ENCODE measurements around the gene OPCML.

The OPCML gene

DNA sequence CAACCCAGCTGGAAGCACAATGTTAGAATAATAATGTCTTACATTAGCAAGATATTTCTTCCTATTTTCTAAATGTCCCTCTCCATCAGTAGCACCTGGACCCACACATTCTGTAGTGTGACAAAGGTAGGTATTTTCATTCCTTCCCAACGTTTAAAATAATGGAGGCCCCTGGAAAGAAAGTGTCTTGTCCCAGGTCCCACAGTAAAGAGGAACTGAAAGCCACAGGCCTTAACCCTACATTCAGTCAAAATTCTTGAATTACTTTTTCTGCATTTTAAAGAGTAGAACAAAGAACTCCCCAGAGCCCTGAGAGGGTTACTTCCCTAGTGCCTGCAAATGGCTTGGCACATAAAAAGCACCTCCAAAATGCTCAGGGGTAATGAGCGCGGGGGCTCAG lies 26.3 kb downstream of the OPCML start:
- in situ Hi-C loops (cut with HindIII; ENCODE audit: low sequenced_read_pairs) = no loop called here

DNA sequence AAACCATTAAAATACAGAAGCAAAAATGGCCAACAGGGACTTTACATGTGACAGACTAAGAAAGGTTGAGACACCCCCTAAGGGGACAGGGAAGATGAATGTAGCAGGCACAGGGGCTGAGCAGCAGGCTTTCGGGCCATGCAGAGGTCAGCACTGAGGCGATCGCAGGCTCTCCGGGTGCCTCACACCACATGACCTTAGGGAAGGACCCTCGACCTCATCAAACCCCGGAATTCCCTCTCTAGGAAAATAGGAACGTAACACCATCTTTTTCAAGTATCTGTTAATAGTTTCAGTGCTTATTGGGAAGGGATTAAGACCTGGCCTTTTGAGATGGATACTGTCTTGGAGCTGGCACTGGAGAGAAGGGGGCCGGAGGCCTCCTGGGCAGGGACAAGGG lies 27.4 kb downstream of the OPCML start:
- in situ Hi-C loops (cut with HindIII; ENCODE audit: low sequenced_read_pairs) = no loop called here

DNA sequence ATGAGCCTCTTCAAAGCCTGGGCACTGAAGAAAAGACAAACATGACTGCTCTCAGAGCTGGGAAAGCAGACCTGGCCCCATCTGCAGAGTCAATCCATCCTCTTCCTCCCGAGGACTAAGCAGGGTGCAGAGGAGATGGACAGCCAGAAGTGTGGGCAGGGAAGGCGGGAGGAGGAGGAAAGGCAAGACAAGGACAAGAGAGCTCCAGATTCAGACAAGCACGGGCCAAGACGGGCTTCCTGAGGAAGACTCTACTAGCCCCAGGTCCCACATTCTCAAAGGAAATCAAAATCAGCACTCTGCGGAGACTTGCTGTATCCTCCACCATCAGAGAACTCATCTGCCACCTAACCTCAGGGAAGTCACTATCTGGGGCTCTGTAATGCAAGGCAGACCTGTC lies 28.5 kb downstream of the OPCML start:
- in situ Hi-C loops (cut with HindIII; ENCODE audit: low sequenced_read_pairs) = no loop called here

DNA sequence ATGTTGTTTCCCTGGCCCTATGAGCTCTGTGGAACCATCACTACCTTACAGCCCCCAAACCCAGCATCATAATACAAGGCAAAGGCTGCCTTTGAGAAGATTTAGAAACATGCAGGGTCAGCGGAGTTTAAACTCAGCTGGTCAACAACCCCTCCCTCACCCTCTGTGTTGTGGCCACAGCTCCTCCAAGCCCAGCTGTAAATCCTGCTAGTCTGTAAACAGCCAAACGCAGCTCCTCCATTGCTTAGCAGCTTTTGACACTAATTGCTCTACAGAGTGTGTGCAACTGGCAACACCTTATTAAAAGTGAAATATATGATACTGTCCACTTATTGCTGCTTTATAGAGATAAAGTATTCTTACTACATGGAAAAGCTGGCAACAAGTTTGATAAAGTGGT lies 29.1 kb downstream of the OPCML start:
- in situ Hi-C loops (cut with HindIII; ENCODE audit: low sequenced_read_pairs) = no loop called here

DNA sequence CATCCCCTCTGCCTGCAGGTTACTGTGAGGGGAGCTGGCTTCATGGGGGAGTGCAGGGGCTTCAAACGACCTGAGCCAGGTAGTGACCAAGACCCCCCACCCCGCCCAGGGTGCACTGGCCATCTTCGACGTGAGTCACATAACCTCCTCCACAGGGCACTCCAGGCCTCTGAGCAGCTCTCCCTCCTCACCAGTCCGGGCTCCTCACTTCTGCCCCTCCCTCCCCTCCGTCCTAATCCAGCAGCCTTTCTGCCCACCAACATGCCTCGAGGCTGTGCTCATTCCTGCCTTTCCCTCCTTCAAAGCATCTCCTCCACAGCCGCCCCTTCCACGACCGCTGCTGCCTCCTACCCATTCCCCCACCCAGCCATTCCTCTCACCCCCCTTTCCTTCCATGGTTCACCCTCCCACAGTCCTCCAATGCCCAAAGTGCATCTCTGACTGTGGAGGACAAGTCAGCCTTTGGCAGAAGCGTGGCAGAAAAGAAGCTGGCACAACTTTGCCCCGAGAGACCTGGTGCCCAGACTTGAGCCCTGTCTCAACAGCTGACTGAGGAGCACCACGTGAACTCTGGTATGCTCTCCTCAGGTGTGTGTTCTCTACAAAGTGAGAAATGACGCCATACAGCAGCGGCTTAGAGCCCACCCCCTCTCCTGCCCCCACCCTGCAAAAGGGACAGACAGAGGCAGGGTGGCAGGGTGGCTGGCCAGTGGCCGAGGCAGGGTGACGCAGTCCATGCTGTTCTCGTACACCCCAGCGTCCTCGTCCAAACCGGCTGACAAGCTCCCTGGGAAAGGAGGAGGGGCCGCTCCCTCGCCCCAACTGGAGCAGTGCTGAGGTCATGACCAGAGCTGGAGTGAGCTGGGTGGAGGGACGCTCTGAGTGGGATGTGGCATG lies 30.4 kb downstream of the OPCML start:
- in situ Hi-C loops (cut with HindIII; ENCODE audit: low sequenced_read_pairs) = no loop called here

DNA sequence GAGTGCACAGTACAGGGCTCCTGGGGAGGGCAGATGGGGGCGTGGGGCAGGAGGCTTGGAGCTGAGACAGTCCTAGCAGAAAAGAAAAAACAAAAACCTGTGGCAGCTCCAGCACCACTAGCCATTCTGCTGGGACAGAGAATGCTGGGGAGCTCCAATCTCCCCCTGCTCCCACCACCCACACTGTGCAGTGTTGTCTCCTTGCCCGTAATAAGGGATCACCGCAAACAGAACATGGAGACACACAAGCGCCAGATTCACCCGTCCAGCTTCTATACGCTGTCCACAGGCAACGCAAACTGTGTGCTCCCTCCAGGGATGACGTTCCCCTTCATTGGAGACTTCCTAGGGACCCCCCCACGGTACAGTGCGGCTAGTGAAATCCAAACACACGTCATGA lies 31.4 kb downstream of the OPCML start:
- in situ Hi-C loops (cut with HindIII; ENCODE audit: low sequenced_read_pairs) = no loop called here

DNA sequence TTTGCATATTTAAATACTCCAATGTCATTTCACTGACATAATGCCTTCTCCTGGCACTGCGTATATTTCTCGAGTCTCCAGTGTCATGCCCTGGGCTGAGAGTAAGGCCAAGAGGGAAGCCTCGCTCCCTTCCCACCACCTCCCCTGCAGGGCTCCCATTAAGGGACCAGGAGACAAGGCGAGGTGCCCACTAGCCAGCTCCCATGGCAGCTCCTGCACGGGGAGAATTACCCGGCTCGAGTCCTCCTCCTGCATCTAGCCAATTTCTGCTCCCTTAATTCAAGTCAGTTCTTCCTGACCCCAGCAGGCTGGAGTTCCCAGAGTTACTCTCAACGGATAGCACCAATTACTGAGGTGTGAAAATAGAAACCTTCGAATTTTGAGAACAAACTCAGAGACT lies 31.9 kb downstream of the OPCML start:
- in situ Hi-C loops (cut with HindIII; ENCODE audit: low sequenced_read_pairs) = no loop called here

DNA sequence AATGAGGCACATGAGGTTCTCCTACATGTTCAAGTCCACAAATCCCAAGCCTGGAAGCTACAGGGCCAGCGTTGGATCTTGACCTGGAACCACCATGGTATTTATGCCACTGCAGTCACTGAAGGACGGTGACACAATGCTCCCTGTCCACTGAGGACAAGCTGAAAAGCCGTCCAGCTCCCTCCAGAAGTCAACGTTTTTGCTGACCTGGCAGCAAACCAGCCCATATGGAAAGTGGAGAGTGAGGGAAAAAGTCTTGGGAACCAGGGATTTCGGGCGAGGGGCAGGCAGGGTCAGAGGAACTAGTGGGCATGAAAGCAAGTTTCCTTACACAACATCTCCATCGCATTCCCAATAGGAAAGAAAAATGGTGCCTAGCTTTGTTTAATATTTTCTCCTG lies 33.3 kb downstream of the OPCML start:
- in situ Hi-C loops (cut with HindIII; ENCODE audit: low sequenced_read_pairs) = no loop called here

DNA sequence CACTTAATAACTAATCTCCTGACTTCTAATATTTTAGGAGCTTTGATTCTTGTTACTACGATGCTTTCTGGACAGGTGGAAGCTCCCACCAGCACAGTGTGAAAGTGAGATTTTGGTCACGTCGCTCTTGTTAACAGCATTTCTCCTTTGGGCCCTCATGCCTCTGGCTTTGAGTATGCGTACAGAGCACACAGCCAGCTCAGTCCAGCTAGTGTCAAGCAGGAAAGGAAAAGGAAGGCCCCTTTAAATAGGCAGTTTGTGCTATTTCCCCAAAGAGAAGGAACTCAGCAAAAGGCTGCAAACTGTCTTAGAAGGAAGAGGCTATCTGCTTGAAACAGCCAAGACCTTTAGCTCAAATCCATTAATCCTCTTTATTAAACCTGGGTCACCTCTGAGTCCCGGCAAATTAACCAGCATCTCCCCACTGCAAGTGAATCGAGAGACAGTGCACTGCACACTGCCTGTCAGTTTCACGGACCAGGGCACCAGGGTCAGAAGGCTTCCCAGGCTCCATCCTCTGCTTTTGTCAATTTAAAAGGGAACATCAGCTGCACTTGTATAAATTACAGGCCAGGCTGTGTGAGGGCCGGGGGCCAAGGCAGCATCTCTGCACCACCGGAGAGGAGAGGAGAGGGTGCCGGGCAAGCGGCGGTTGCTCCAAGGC lies 34.7 kb downstream of the OPCML start:
- in situ Hi-C loops (cut with HindIII; ENCODE audit: low sequenced_read_pairs) = no loop called here

DNA sequence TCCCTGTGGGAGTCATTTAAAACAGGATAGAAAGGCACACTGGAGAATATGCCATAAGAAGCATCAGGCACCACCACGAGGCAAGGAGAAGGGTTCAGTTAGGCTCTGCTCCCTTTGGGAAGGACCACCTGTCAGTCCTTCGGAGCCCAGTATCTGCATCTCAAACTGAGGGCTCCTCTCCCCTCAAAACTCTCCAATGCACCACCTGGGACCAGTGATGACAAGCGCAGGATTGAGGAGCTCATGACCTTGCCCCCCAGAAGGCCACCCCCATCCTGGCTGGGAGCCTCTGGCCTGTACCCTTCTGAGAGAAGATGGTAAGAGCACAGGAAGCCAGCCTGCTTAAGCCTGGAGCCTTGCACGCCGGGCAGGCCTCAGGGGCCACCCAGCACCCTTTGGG lies 39.4 kb downstream of the OPCML start:
- in situ Hi-C loops (cut with HindIII; ENCODE audit: low sequenced_read_pairs) = no loop called here

DNA sequence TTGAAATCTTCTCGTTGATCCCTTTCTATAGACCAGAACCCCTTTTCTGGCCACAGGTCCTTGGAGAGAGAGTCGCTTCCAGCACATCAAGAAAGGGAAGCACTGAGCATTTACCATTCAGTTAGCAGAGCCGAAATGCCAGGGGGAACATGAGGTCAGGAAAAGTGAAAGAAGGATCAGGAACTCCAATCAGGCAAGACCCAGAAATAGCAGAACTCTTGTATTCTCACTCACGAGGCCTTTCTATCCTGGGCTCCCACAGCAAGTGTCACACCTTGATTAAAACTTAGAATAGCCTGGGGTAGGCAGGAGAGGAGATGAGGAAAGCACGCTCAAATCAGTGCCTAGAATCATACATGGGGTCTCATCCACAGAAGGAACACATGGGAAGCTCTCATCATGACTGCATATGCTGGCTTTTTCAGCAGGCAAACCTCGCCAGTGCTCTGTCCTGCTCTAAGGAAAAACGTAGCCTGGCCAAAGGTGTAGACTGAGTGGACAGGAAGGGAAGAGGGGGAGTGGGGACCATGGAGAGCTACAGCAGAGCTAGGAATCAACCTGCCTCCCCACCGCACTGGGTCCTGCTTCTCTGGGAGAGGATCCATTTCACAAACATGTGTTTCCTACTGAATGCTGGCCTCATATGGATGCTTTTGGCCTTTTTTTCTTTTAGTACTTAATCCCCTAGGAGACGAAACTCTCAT lies 40.5 kb downstream of the OPCML start:
- in situ Hi-C loops (cut with HindIII; ENCODE audit: low sequenced_read_pairs) = no loop called here

DNA sequence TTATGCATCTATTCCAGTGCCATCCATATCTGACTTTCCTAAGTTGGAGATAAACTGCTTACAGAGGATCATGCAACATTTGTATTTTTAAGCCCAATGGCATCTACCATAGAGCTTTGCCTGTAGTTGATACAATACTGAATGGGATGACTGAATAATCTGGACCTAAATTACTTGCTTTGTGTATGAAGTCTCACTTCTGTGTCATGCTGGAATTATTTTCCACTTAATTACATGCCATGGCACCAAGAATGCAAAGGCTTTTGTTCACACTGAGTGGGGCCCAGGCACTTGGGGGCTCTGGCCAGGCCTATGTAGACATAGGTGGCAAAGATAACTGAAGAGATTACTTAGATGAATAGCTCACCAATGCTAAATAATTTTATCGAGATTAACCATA lies 51.6 kb downstream of the OPCML start:
- in situ Hi-C loops (cut with HindIII; ENCODE audit: low sequenced_read_pairs) = no loop called here

DNA sequence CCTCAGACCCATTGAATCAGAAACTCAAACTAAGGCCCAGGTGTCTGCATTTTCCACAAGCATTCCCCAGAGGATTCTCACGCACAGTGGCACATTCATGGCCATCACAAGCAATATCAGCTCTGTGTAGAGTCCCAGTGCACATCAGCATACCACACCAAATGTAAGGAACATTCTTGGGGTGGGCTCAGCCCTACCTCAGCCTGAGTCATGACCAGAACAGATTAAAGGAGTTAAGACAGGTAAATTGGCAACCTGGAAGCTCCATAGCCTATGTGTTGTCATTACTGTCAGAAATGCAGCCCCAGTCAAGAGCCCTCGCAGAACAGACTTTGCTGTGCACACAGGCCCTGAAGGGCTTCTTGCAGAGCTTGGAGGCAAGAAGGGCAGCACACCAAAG lies 53.1 kb downstream of the OPCML start:
- in situ Hi-C loops (cut with HindIII; ENCODE audit: low sequenced_read_pairs) = no loop called here

DNA sequence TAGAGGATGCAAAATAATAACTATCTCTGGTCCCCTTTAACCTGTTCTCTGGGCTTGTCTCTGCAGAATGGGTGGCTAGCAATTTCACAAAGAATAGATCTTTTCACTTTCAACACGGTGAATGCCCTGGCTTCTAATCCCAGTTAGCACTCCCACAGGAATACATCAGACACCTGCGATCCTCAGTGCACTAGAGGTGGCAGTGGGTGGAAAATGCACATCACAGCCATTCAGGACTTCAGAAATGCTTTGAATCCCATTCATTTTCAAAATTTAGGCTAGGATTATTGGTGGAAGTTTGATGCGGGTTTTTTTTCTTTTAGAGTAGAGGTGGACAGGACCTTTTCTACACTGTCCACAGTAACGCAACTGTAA lies 55.1 kb downstream of the OPCML start:
- in situ Hi-C loops (cut with HindIII; ENCODE audit: low sequenced_read_pairs) = no loop called here

DNA sequence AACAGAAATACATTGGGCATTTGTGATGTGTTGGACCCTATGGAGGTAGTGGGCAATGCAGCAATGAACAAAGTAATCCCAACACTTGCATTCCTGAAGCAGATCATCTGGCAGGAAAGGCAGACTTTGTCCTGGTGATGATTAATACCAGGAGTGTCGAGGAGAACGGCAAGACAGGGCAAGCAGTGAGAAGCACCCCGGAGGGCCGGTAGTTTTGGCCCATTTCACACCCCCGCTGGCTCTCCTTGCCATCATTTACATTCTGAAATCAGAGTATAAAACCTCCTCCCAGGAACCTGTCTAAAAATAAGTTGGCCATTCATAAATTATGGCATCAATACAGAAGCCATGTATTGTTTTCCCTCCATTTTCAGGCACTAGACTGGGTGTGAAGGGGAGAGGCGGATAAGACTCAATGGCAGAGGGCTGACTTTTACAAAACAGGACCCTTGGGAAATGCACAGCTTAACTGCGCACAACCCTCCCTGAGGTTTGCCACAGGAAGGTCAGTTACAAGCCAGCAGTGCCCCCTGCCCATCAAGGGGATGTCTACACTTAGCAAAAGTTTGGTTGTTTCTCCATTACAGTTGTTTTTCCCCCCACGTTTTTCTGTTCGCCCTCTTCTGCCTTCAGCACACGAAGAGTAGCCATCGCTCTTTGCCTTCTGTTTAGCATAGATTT lies 55.6 kb downstream of the OPCML start:
- in situ Hi-C loops (cut with HindIII; ENCODE audit: low sequenced_read_pairs) = no loop called here

DNA sequence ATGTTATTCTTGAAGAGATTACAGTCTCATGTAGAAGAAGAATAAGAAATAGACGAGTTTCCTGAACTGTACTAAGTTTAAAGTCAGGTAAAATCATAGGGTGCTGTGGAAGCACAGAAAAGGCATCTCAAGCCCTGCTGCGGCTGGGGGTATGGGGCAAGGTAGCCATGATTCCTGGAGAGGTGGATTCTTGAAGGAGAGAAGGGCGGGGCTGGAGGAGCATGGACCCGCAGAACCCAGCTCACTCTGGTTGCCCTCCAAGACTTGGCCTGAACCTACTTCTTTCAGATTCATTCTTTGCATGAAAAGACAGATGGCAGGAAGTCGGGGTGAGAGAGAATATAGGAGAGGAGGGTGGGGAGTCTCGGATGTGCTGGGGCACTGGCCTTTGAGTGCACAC lies 57.8 kb downstream of the OPCML start:
- in situ Hi-C loops (cut with HindIII; ENCODE audit: low sequenced_read_pairs) = no loop called here

DNA sequence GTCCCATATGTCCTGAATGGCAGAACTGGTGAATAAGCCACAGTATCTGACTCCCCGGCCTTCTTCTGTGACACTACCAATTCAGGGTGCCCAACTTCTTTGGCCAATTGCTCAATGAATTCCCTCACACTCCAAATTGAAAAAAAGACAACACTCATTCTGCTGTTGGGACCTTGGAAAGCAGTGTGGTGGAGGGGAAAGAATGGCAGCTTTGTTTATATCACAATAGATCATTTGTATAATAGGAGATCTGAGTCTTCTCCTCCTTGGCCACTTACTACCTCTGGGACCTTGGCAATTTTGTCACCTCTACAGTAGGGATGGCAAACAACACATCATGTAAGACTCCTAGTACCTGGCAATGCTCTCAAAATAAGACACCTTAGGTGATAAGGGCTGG lies 64.6 kb downstream of the OPCML start:
- in situ Hi-C loops (cut with HindIII; ENCODE audit: low sequenced_read_pairs) = no loop called here

DNA sequence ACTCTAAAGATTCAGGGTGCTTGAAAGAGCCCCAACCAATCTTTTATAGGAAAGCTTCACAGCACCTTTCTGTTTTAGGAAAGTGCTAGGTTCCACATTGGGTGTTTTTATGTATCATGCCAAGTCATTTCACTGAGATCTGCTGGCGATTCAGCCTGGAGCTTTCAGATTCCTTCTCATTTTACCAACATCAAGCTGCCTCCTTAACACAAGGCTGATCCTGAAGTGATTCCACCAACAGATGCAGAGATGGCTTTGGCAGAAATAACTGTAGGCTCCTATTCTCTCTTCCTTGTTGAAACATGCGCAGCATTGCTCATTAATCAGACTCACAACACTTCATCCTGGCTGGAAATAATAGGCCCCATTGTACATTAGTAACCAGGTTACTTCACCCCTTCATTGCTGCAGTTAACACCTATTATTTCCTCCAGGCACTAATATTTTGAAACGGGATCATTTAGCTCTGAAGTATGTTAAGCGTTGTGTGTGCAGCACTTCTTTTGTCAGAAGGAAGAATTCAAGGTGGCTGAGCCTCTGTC lies 89.0 kb downstream of the OPCML start:
- in situ Hi-C loops (cut with HindIII; ENCODE audit: low sequenced_read_pairs) = no loop called here

DNA sequence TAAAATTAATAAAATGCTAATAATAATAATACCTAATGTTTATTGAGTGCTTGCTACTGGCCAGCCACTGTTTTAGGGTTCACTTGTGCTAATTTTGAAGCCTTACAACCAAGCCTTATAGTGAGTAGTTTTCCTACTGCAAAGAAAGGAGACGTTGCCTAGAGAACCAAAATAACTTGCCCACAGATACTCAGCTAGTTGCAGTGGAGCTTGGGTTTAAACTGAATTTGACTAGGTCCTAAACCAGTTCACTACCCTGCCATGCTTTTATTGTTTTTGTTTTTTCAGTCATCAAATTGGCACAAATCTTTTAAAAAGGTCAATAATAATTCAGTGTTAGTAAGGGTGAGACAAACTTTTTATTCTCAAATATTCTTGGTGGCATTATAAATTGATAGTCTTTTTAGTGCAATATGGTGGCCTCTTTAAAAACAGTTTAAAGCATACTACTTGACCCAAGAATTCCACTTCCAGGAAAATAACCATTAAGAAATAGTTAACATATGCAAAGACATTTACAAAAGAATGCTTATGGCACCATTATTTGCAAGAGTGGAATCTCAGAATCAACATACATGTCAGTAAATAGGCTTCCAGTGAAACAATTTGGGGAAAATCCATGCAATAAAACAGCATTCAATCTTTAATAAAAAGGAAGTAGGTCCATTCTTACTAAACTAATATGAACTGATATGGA lies 90.2 kb downstream of the OPCML start:
- in situ Hi-C loops (cut with HindIII; ENCODE audit: low sequenced_read_pairs) = no loop called here

DNA sequence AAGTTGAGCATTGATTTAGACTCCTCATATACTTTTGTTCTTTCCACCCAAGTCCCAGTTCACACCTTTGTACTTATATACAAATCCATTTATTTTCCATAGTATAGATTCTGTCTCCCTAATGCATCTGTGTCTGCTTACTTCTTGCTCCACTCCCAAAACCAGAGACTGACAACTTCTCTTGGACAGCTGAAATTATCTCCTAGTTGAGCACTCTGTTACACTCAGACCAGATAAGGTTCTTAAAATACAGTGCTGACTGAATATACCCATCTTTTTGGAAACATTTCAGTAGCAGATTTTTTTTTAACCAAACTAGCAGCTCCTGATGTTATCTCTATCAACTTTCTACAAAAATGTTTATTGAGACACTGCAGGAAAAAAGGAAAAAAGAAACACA lies 106.3 kb downstream of the OPCML start:
- in situ Hi-C loops (cut with HindIII; ENCODE audit: low sequenced_read_pairs) = no loop called here

DNA sequence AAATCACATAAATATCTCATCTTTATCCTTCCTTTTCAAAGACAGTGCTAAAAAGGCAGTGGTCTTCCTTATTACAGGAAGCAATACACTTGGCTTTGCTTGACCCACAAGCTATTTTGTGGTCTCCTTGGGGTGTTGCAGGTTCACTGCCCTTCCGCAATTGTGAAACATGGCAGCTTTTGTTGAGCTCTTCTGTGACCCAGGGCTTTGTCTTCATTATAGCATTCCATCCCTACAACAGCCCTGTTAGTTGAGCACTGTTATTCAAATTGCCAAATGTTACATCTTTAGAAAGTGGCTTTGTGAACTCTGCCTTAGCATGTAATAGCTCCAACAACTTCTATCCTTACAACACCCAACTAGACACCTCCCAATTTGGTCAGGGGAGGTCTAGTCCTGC lies 107.1 kb downstream of the OPCML start:
- in situ Hi-C loops (cut with HindIII; ENCODE audit: low sequenced_read_pairs) = no loop called here

All from endothelial cell of hepatic sinusoid (primary cell).